K562 (cell line): ENCODE measurements around the gene ANXA2. TPM values are rescaled to one million over a fixed set of nuclear protein-coding genes. Genes with fewer than 3 reads are reported as not detected.
A peak's percentile ranks its signal among the peaks of the same experiment; 100 is the strongest.

Source experiments
- FOS ChIP-seq: IDR thresholded peaks from 3 replicates; pipeline ENCODE4 v1.6.1; 2011; ENCODE audit not compliant: insufficient read length; ENCODE audit errors: extremely low read depth
- GTF2E2 ChIP-seq: fragments of 200-800 bp; sonication (Bioruptor generic); IDR thresholded peaks from 2 replicates; pipeline ENCODE4 v1.6.1; 2016; ENCODE audit warnings: missing genetic modification characterization, missing compliant biosample characterization
- SRSF1 ChIP-seq: fragments of 200-400 bp; formaldehyde crosslinking; IDR thresholded peaks from 2 replicates; pipeline ENCODE4 v1.6.1; 2017; ENCODE audit warnings: mild to moderate bottlenecking, low read depth, low read length, moderate library complexity
- THRAP3 ChIP-seq: fragments of 450-650 bp; IDR thresholded peaks from 2 replicates; pipeline ENCODE4 v1.6.1; 2016; ENCODE audit warnings: mild to moderate bottlenecking, inconsistent platforms, borderline replicate concordance
- ZNF140 ChIP-seq: fragments of 250-450 bp; sonication (Bioruptor Pico); IDR thresholded peaks from 2 replicates; pipeline ENCODE4 v1.8.0; 2021; ENCODE audit warnings: moderate library complexity, mild to moderate bottlenecking, inconsistent platforms
- polyA plus RNA-seq, 8 experiments: library from polyadenylated mRNA; depleted of rRNA in 4 of 8; stranded (reverse) in 5 of 8; unstranded in 3 of 8; fragments of >200 nt; fragmentation: Nextera tagmentation in 2 of 8; fragmentation: Illumina TruSeq in 1 of 8; extraction: Ambion mirVana in 2 of 8; extraction: Trizol in 1 of 8; gene quantifications; 2 replicates each; pipeline versions ENCODE4 v1.2.1 to v1.2.3, GENCODE V29; 2011 to 2014; ENCODE audit warnings: inconsistent platforms in 1 of 8, missing spikeins in 1 of 8
- total RNA-seq, 7 experiments: library from RNA; depleted of rRNA in 6 of 7; stranded (reverse); fragments of >200 nt in 6 of 7; fragmentation: Illumina TruSeq in 2 of 7; extraction: Trizol in 2 of 7; gene quantifications; 2 replicates each; pipeline versions ENCODE4 v1.2.1 to v1.2.3, GENCODE V29; 2011 to 2021; ENCODE audit warnings: low replicate concordance in 1 of 7
- TF ChIP-seq, protein P1 (sequence below): fragments of 450-650 bp; IDR thresholded peaks from 2 replicates; pipeline ENCODE4 v1.6.1; 2017; ENCODE audit warnings: antibody characterized with exemption, mild to moderate bottlenecking
- TF ChIP-seq, protein P2 (sequence below): fragments of 250-450 bp; sonication (Bioruptor Pico); IDR thresholded peaks from 2 replicates; pipeline ENCODE4 v1.4.0; 2020; ENCODE audit warnings: mild to moderate bottlenecking, moderate library complexity, borderline replicate concordance
- TF ChIP-seq, protein P3 (sequence below): fragments of 250-450 bp; sonication (Bioruptor Pico); IDR thresholded peaks from 2 replicates; pipeline ENCODE4 v1.4.0; 2020; ENCODE audit warnings: mild to moderate bottlenecking
- TF ChIP-seq, protein P4 (sequence below), 2 experiments: fragments of 450-650 bp; IDR thresholded peaks; 2 replicates each; pipeline ENCODE4 v1.6.1; 2016

The ANXA2 gene
- total and polyA plus RNA-seq, 9 of the 15 experiments (the other 6 are each of a cell fraction or from before 2014, with no cell fraction given), result 301 to 1,102 (median 452) TPM

DNA sequence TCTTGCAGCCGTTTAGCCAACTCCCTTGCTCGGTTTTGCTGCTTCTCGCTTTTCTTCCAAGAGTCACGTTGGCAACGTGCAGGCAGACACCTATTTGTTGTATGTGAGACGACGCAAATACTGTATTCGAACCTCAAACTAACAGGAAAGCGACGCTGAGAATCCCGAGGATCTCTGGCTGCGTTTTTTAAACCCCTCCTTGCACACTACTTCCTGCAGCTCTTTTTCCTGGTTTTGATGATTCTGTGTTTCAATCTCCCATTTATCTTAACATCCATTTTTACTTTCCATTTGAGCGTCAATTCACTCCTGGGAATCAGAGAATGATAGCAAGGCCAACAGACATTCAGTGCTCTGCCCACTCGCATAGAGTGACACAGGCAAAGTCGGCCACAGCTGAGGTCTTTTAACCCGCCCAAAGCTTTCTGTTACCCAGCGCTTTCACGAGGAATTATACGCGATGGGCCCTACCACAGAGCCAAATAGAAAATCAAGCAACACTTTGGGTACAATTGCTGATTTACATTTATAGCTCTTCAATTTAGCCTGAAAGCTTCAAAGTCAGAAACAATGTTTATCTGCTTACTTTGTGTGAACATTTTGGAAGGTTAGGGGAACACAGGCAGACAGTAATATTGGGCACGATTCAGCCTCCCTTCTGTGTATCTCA lies 1.6 kb upstream of the ANXA2 start (continued):
- TF ChIP-seq, protein P1, sequence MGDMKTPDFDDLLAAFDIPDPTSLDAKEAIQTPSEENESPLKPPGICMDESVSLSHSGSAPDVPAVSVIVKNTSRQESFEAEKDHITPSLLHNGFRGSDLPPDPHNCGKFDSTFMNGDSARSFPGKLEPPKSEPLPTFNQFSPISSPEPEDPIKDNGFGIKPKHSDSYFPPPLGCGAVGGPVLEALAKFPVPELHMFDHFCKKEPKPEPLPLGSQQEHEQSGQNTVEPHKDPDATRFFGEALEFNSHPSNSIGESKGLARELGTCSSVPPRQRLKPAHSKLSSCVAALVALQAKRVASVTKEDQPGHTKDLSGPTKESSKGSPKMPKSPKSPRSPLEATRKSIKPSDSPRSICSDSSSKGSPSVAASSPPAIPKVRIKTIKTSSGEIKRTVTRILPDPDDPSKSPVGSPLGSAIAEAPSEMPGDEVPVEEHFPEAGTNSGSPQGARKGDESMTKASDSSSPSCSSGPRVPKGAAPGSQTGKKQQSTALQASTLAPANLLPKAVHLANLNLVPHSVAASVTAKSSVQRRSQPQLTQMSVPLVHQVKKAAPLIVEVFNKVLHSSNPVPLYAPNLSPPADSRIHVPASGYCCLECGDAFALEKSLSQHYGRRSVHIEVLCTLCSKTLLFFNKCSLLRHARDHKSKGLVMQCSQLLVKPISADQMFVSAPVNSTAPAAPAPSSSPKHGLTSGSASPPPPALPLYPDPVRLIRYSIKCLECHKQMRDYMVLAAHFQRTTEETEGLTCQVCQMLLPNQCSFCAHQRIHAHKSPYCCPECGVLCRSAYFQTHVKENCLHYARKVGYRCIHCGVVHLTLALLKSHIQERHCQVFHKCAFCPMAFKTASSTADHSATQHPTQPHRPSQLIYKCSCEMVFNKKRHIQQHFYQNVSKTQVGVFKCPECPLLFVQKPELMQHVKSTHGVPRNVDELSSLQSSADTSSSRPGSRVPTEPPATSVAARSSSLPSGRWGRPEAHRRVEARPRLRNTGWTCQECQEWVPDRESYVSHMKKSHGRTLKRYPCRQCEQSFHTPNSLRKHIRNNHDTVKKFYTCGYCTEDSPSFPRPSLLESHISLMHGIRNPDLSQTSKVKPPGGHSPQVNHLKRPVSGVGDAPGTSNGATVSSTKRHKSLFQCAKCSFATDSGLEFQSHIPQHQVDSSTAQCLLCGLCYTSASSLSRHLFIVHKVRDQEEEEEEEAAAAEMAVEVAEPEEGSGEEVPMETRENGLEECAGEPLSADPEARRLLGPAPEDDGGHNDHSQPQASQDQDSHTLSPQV, result peak; percentile 8; the same call in 1 of the 2 replicates
- TF ChIP-seq FOS, result no peak
- TF ChIP-seq THRAP3, result no peak
- TF ChIP-seq, protein P2, sequence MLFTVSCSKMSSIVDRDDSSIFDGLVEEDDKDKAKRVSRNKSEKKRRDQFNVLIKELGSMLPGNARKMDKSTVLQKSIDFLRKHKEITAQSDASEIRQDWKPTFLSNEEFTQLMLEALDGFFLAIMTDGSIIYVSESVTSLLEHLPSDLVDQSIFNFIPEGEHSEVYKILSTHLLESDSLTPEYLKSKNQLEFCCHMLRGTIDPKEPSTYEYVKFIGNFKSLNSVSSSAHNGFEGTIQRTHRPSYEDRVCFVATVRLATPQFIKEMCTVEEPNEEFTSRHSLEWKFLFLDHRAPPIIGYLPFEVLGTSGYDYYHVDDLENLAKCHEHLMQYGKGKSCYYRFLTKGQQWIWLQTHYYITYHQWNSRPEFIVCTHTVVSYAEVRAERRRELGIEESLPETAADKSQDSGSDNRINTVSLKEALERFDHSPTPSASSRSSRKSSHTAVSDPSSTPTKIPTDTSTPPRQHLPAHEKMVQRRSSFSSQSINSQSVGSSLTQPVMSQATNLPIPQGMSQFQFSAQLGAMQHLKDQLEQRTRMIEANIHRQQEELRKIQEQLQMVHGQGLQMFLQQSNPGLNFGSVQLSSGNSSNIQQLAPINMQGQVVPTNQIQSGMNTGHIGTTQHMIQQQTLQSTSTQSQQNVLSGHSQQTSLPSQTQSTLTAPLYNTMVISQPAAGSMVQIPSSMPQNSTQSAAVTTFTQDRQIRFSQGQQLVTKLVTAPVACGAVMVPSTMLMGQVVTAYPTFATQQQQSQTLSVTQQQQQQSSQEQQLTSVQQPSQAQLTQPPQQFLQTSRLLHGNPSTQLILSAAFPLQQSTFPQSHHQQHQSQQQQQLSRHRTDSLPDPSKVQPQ (CRISPR knock-in tag), result no peak
- TF ChIP-seq ZNF140 (CRISPR knock-in tag), result no peak
- no peak for TF ChIP-seq SRSF1
- no peak for TF ChIP-seq GTF2E2 (tag)
- TF ChIP-seq, protein P3, sequence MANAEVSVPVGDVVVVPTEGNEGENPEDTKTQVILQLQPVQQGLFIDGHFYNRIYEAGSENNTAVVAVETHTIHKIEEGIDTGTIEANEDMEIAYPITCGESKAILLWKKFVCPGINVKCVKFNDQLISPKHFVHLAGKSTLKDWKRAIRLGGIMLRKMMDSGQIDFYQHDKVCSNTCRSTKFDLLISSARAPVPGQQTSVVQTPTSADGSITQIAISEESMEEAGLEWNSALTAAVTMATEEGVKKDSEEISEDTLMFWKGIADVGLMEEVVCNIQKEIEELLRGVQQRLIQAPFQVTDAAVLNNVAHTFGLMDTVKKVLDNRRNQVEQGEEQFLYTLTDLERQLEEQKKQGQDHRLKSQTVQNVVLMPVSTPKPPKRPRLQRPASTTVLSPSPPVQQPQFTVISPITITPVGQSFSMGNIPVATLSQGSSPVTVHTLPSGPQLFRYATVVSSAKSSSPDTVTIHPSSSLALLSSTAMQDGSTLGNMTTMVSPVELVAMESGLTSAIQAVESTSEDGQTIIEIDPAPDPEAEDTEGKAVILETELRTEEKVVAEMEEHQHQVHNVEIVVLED (CRISPR knock-in tag), result no peak
- TF ChIP-seq, protein P4, sequence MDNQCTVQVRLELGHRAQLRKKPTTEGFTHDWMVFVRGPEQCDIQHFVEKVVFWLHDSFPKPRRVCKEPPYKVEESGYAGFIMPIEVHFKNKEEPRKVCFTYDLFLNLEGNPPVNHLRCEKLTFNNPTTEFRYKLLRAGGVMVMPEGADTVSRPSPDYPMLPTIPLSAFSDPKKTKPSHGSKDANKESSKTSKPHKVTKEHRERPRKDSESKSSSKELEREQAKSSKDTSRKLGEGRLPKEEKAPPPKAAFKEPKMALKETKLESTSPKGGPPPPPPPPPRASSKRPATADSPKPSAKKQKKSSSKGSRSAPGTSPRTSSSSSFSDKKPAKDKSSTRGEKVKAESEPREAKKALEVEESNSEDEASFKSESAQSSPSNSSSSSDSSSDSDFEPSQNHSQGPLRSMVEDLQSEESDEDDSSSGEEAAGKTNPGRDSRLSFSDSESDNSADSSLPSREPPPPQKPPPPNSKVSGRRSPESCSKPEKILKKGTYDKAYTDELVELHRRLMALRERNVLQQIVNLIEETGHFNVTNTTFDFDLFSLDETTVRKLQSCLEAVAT (IDR thresholded peaks at IDR 0.05), result 0 out of 4 replicates have a peak, but pooled peaks of 1 of the 2 experiments have one; percentile 15
